OCI-LY7 (cell line): Measurements from ENCODE around the gene PRR35. TPM values are rescaled to one million over a fixed set of nuclear protein-coding genes. Genes with fewer than 3 reads are reported as not detected.

Experiments
- BruUV-seq: library from RNA; stranded (reverse); fragments of 400-500 nt; replicated peaks from 2 replicates; lab custom pipeline; 2021; lab: Mats Ljungman, UMichigan
- CTCF ChIA-PET: fragments of 300-600 bp; sonication (Branson Sonifier 250); formaldehyde crosslinking; loops from one replicate; lab custom pipeline; 2022; ENCODE audit warnings: antibody characterized with exemption; ENCODE audit not compliant: unreplicated experiment; lab: Charles Lee
- POLR2A ChIA-PET: fragments of 300-600 bp; sonication (Branson Sonifier 250); formaldehyde crosslinking; loops from one replicate; lab custom pipeline; 2022; ENCODE audit warnings: antibody characterized with exemption; lab: Charles Lee
- DNase-seq: peaks from one replicate; pipeline ENCODE4 v3.0.0-alpha.2; 2015; ENCODE audit warnings: low spot score
- H2AFZ ChIP-seq: fragments of 200-600 bp; sonication (generic), shearing (Covaris generic); 2 replicates; pipeline ENCODE4 v1.6.1; 2014; ENCODE audit warnings: mild to moderate bottlenecking, antibody characterized with exemption, low read length, moderate library complexity
- H3K27ac ChIP-seq: fragments of 200-600 bp; sonication (generic); 2 replicates; pipeline ENCODE4 v1.5.1; 2014; ENCODE audit warnings: mixed run types, low read depth, mild to moderate bottlenecking, moderate library complexity, low read length, inconsistent platforms; ENCODE audit not compliant: poor library complexity, severe bottlenecking
- H3K36me3 ChIP-seq: fragments of 200-600 bp; sonication (generic); 2 replicates; pipeline ENCODE4 v1.6.1; 2014; ENCODE audit warnings: mild to moderate bottlenecking, antibody characterized with exemption, low read length, moderate library complexity, mixed read lengths; ENCODE audit not compliant: insufficient read depth
- H3K4me1 ChIP-seq: fragments of 200-600 bp; sonication (generic); 2 replicates; pipeline ENCODE4 v1.5.1; 2014; ENCODE audit warnings: mild to moderate bottlenecking, low read length; ENCODE audit not compliant: insufficient read depth, poor library complexity, severe bottlenecking
- H3K4me2 ChIP-seq: fragments of 200-600 bp; sonication (generic); 2 replicates; pipeline ENCODE4 v1.6.1; 2014; ENCODE audit warnings: mild to moderate bottlenecking, low read length
- H3K4me3 ChIP-seq: fragments of 200-600 bp; sonication (generic); 2 replicates; pipeline ENCODE4 v1.5.1; 2014; ENCODE audit warnings: mild to moderate bottlenecking, low read depth, low read length; ENCODE audit not compliant: poor library complexity, severe bottlenecking
- H3K79me2 ChIP-seq: fragments of 200-600 bp; sonication (generic); 2 replicates; pipeline ENCODE4 v1.6.1; 2016; ENCODE audit warnings: low read depth, mild to moderate bottlenecking, low read length, moderate library complexity, mixed read lengths; ENCODE audit not compliant: insufficient read depth
- H3K9me2 ChIP-seq: fragments of 200-600 bp; sonication (generic); 2 replicates; pipeline ENCODE4 v1.6.1; 2016; ENCODE audit warnings: mild to moderate bottlenecking, low read length, mixed read lengths; ENCODE audit not compliant: insufficient read depth
- H3K9me3 ChIP-seq: fragments of 200-600 bp; sonication (generic); 2 replicates; pipeline ENCODE4 v1.6.1; 2014; ENCODE audit warnings: mild to moderate bottlenecking, mixed run types, low read length, mixed read lengths
- H4K20me1 ChIP-seq: fragments of 200-600 bp; sonication (generic); 2 replicates; pipeline ENCODE4 v1.6.1; 2014; ENCODE audit warnings: mild to moderate bottlenecking, antibody characterized with exemption, low read length, moderate library complexity, mixed read lengths; ENCODE audit not compliant: insufficient read depth
- CTCF ChIP-seq: fragments of 200-600 bp; sonication (generic); conservative IDR thresholded peaks from 2 replicates; pipeline ENCODE4 v1.5.1; 2014; ENCODE audit warnings: mild to moderate bottlenecking, antibody characterized with exemption, low read length, moderate library complexity, mixed read lengths
- EZH2phosphoT487 ChIP-seq: fragments of 200-600 bp; sonication (generic); IDR thresholded peaks from 2 replicates; pipeline ENCODE4 v1.6.1; 2018; ENCODE audit warnings: low read depth, borderline replicate concordance, mild to moderate bottlenecking, mixed run types, antibody characterized with exemption, low read length, moderate library complexity, mixed read lengths
- intact Hi-C: fragments of 100-400 bp; cut with micrococcal nuclease; formaldehyde crosslinking; loops from one replicate; pipeline ENCODE4 v1.10.0; 2022; ENCODE audit not compliant: unreplicated experiment
- total RNA-seq, 2 experiments: library from RNA; depleted of rRNA in 1 of 2; stranded (reverse); fragments of >200 nt in 1 of 2; shearing (Covaris generic) in 1 of 2; gene quantifications; 2 replicates each; pipeline ENCODE4 v1.2.3, GENCODE V29; 2014 to 2022

The PRR35 gene
- total RNA-seq, 2 experiments from 2014 or later, result not detected

- Histone ChIP-seq H3K4me2 (no peak overlapping the region), H3K9me2 (no peaks in the 10 kb centered on the region), H3K79me2 (peaks cover 37% of the 10 kb centered on the region), H3K4me3 (no peak overlapping the region), H3K9me3 (no peaks in the 10 kb centered on the region), H4K20me1 (no peaks in the 10 kb centered on the region), H3K36me3 (peaks cover 9% of the 10 kb centered on the region; the same call in 1 of the 2 replicates), H3K4me1 (peaks cover 9% of the 10 kb centered on the region), H3K27ac (no peak overlapping the region), H2AFZ (no peak overlapping the region)
- no peak for TF ChIP-seq CTCF
- no peak for TF ChIP-seq EZH2phosphoT487
- ChIA-PET CTCF (no interaction called here), POLR2A (no interaction called here)
- no TSS peak for BruUV-seq
- no peak for DNase-seq
- intact Hi-C loops, result no loop called here
Observed at GRCh38 chr16:533391-534123, 26.6 kb upstream of the PRR35 start.

- Histone ChIP-seq H3K4me1 (peaks cover 5% of the 10 kb centered on the region), H3K9me3 (no peaks in the 10 kb centered on the region), H3K4me3 (no peak overlapping the region), H3K79me2 (peaks cover 31% of the 10 kb centered on the region), H3K4me2 (no peak overlapping the region), H2AFZ (no peak overlapping the region), H3K9me2 (no peaks in the 10 kb centered on the region), H3K27ac (no peak overlapping the region), H3K36me3 (peaks cover 9% of the 10 kb centered on the region; the same call in 1 of the 2 replicates), H4K20me1 (no peaks in the 10 kb centered on the region)
- intact Hi-C loops, result no loop called here
- CTCF ChIA-PET, result no interaction called here
- no TSS peak for BruUV-seq
- TF ChIP-seq CTCF, result no peak
- TF ChIP-seq EZH2phosphoT487, result no peak
- POLR2A ChIA-PET, result no interaction called here
- no peak for DNase-seq
Observed at GRCh38 chr16:534135-534534, 26.1 kb upstream of the PRR35 start.

- H3K9me2 ChIP-seq, result no peaks in the 10 kb centered on the region
- ChIA-PET CTCF (no interaction called here), POLR2A (no interaction called here)
- no peak overlapping the region for H2AFZ ChIP-seq
- H4K20me1 ChIP-seq, result no peaks in the 10 kb centered on the region
- no peak overlapping the region for H3K4me3 ChIP-seq
- TF ChIP-seq CTCF, result no peak
- TF ChIP-seq EZH2phosphoT487, result no peak
- intact Hi-C loops, result no loop called here
- DNase-seq, result no peak
- H3K4me1 ChIP-seq, result no peaks in the 10 kb centered on the region
- no peak overlapping the region for H3K4me2 ChIP-seq
- no peaks in the 10 kb centered on the region for H3K9me3 ChIP-seq
- H3K79me2 ChIP-seq, result peaks cover 23% of the 10 kb centered on the region
- no TSS peak for BruUV-seq
- no peak overlapping the region for H3K27ac ChIP-seq
- H3K36me3 ChIP-seq, result peaks cover 4% of the 10 kb centered on the region; the same call in 1 of the 2 replicates
Observed at GRCh38 chr16:534856-535445, 25.2 kb upstream of the PRR35 start.
